Measurements from ENCODE around the gene UFSP1.
A peak's percentile ranks its signal among the peaks of the same experiment; 100 is the strongest.

Gene UFSP1

GRCh38 chr7:100854146-100854895, 35.2 kb downstream of the UFSP1 start:
- no peak for DNase-seq

DNA sequence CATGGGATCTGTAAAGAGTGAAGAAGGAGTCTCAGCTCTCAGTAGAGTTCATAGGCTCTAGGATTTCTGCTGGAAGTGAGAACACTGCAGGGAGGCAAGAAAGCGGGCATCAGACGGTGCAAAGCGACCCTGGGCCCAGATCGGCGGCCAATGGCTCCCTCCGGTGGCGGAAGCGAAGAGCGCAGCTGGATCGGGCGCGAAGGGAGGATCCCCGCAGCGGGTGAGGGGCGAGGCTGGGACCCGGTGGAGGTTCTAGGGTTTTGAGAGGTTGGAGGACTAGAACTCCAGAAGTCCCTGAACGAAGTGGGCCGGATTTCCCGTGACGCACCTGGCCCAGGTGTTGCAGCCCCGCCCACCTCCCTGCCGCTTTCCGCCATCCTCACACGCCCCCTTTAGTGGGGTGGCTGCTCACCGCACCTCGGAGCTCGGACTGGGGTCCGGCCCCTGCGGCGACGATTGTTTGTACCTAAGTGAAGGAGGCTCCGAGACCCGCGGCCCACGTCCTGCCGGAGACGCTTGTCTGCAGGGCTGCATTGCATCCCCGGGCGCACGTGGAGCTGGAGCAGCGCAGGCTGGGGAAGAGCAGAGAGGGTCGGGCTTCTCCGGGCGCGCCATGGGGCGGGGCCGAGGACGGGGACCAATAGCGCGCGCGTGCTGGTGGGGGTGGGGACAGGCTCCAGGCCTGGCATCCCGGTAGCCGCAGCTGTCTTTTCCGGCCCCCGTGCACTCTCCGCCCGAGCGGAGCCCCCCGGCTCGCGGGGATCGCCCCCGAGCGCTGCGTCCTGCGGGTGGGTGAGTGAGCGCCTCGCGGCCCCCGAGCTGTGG, 37.3 kb downstream of the UFSP1 start, which contains the start of gene SLC12A9:
TSS of gene SLC12A9 (plus strand) at position 666 of the 825 bp plus-strand sequence. CDS start 1,485 bp downstream, outside the sequence.
- peak; percentile 86 for DNase-seq

GRCh38 chr7:100847360-100847759, 42.2 kb downstream of the UFSP1 start:
- no peak for DNase-seq

- no peak for DNase-seq
Measured at GRCh38 chr7:100840470-100841100, 48.9 kb downstream of the UFSP1 start.

GRCh38 chr7:100839361-100839760, 50.2 kb downstream of the UFSP1 start:
- no peak for DNase-seq
